OCI-LY7 (cell line): ENCODE results near the gene NACC2.

ENCODE experiments used
- CTCF ChIP-seq: fragments of 200-600 bp; sonication (generic); conservative IDR thresholded peaks from 2 replicates; pipeline ENCODE4 v1.5.1; 2014; ENCODE audit warnings: mild to moderate bottlenecking, antibody characterized with exemption, low read length, moderate library complexity, mixed read lengths
- EZH2phosphoT487 ChIP-seq: fragments of 200-600 bp; sonication (generic); IDR thresholded peaks from 2 replicates; pipeline ENCODE4 v1.6.1; 2018; ENCODE audit warnings: low read depth, borderline replicate concordance, mild to moderate bottlenecking, mixed run types, antibody characterized with exemption, low read length, moderate library complexity, mixed read lengths

- TF ChIP-seq CTCF (no peak), EZH2phosphoT487 (no peak)
These were observed 119.3 kb downstream of the NACC2 start for GRCh38 chr9:135975834-135976233.
